Keratinocyte (primary cell): ENCODE measurements around the gene MGME1.

Experiments
- EZH2 ChIP-seq: IDR thresholded peaks from one replicate; pipeline ENCODE4 v1.6.1; 2012; ENCODE audit warnings: inconsistent platforms, mild to moderate bottlenecking, low read length, moderate library complexity
- TF ChIP-seq, protein P1 (sequence below), 3 experiments: IDR thresholded peaks in 1 of 3; conservative IDR thresholded peaks in 1 of 3; optimal IDR thresholded peaks in 1 of 3; 2 replicates in 2 of 3; 3 replicates in 1 of 3; pipeline versions ENCODE3 to v1.5.1; 2011; ENCODE audit warnings: low read length in 3 of 3, mild to moderate bottlenecking in 3 of 3, moderate library complexity in 2 of 3, control low read depth in 1 of 3, inconsistent platforms in 1 of 3; ENCODE audit not compliant: insufficient read depth in 2 of 3; ENCODE audit errors: extremely low read depth in 1 of 3

DNA sequence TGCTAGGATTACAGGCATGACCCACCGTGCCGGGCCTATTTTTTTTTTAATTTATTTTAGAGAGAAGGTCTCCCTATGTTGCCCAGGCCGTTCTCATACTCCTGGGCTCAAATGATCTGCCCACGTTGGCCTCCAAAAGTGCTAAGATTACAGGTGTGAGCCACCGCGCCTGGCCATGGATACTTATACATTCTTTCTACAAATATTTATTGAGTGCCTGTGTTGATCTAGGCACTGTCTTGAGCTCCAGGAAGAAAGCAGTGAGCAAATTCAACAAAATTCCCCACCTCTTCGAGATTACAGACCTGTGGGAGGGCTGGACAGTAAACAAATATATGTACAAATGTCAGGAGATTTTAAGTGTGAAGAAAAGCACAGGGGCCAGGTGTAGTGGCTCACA lies 37.9 kb downstream of the MGME1 start:
- TF ChIP-seq, protein P1, sequence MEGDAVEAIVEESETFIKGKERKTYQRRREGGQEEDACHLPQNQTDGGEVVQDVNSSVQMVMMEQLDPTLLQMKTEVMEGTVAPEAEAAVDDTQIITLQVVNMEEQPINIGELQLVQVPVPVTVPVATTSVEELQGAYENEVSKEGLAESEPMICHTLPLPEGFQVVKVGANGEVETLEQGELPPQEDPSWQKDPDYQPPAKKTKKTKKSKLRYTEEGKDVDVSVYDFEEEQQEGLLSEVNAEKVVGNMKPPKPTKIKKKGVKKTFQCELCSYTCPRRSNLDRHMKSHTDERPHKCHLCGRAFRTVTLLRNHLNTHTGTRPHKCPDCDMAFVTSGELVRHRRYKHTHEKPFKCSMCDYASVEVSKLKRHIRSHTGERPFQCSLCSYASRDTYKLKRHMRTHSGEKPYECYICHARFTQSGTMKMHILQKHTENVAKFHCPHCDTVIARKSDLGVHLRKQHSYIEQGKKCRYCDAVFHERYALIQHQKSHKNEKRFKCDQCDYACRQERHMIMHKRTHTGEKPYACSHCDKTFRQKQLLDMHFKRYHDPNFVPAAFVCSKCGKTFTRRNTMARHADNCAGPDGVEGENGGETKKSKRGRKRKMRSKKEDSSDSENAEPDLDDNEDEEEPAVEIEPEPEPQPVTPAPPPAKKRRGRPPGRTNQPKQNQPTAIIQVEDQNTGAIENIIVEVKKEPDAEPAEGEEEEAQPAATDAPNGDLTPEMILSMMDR (optimal IDR thresholded peaks at IDR 0.05 in 1 of 3, IDR thresholded peaks at IDR 0.05 in 1 of 3, conservative IDR thresholded peaks at IDR 0.05 in 1 of 3; ENCODE audit: extremely low read depth in 1 of 3, insufficient read depth in 2 of 3, low read length in 3 of 3): no peak
- TF ChIP-seq EZH2: no peak
